Thymus (tissue), 11 donors: ENCODE measurements around the gene DPYSL5. TPM values are rescaled to one million over a fixed set of nuclear protein-coding genes. Genes with fewer than 3 reads are reported as not detected.

Source experiments
- DNase-seq, 9 donors: peaks; one replicate each; pipeline ENCODE4 v3.0.0-alpha.2; 2013; ENCODE audit warnings: low spot score in 9 of 9, low read depth in 6 of 9, missing footprints in 1 of 9
- H3K27ac ChIP-seq, 2 donors: one replicate each; pipeline ENCODE4 v1.5.1; 2013; ENCODE audit warnings: control low read depth in 1 of 2, low read depth in 1 of 2, low read length in 1 of 2, mild to moderate bottlenecking in 1 of 2, moderate library complexity in 1 of 2
- H3K27me3 ChIP-seq, 2 donors: one replicate each; pipeline ENCODE4 v1.5.1; 2013; ENCODE audit warnings: low read length in 1 of 2; ENCODE audit not compliant: control insufficient read depth in 2 of 2, insufficient read depth in 1 of 2
- H3K36me3 ChIP-seq, 2 donors: one replicate each; pipeline ENCODE4 v1.5.1; 2013; ENCODE audit warnings: low read length in 1 of 2, mild to moderate bottlenecking in 1 of 2, moderate library complexity in 1 of 2; ENCODE audit not compliant: control insufficient read depth in 2 of 2, insufficient read depth in 2 of 2
- H3K4me1 ChIP-seq, 2 donors: one replicate each; pipeline ENCODE4 v1.5.1; 2013; ENCODE audit warnings: low read length in 2 of 2; ENCODE audit not compliant: control insufficient read depth in 2 of 2, insufficient read depth in 2 of 2
- H3K4me3 ChIP-seq, 2 donors: one replicate each; pipeline ENCODE4 v1.5.1; 2013; ENCODE audit warnings: low read length in 2 of 2, control low read depth in 1 of 2, mild to moderate bottlenecking in 1 of 2
- H3K9me3 ChIP-seq, 2 donors: one replicate each; pipeline ENCODE4 v1.5.1; 2013; ENCODE audit warnings: low read length in 1 of 2, mild to moderate bottlenecking in 1 of 2; ENCODE audit not compliant: control insufficient read depth in 2 of 2, insufficient read depth in 1 of 2
- WGBS: extraction: QIAGEN DNeasy Blood & Tissue Kit; methylation state at CpG from one replicate; pipeline ENCODE4 v1.1.7; 2013; 5-methylcytosine and 5-hydroxymethylcytosine counted together
- polyA plus RNA-seq: library from polyadenylated mRNA; stranded (reverse); fragments of 200-250 nt; gene quantifications from one replicate; pipeline ENCODE4 v1.2.3, GENCODE V29; 2013
- total RNA-seq: library from RNA; stranded (reverse); fragments of 120-200 nt; gene quantifications from one replicate; pipeline ENCODE4 v1.2.4, GENCODE V29; 2013
- donor health status: healthy.

The DPYSL5 gene
- total and polyA plus RNA-seq, 2 donors: 0.09 to 0.16 TPM

DNA sequence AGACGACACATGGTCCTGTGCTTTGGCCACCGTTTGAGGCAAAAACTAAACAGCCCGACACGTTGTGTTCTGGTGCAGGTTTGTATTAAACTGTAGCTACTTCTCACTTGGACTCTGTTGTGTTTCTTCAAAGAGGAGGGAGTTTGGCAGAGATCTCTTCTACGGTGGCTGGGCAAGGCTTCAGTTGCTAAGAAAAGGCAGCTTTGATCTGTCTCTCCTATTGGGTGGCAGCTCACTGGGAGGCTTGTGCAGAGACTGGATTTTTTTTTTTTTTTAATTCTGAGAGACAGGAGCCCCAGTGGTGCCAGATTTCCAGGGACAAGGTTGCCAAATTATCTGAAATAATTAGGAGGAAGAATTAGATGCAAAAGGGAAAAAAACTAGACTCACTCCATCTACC, 102.3 kb downstream of the DPYSL5 start:
- no peak overlapping the region for H3K4me3 ChIP-seq
- WGBS: 87% methylated on average over 5 of the region's 5 CpGs
- peaks cover 0 to 23% of the 10 kb centered on the region in 2 donors for H3K27me3 ChIP-seq
- no peaks in the 10 kb centered on the region for H3K36me3 ChIP-seq
- no peak overlapping the region for H3K27ac ChIP-seq
- no peaks in the 10 kb centered on the region for H3K4me1 ChIP-seq
- no peak for DNase-seq
- H3K9me3 ChIP-seq: no peaks in the 10 kb centered on the region

DNA sequence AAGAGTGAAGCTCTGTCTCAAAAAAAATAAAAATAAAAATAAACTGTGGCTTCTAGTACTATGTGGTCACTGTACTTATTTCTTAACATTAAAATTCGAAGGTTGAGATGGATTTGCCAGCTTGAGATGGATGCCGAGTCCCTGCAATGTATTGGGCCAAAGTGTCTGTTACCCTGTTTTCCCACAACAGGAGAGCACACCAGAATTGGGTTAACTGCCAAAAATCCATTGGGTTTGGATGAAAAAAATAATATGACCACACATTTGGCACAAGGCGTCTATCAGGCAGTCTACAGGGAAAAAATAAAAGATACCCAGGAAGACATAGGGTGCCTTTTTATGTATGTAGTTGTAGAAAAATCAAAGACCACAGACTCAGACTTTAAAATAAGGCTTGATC, 103.3 kb downstream of the DPYSL5 start:
- no peak overlapping the region for H3K4me3 ChIP-seq
- H3K27me3 ChIP-seq: peaks cover 0 to 23% of the 10 kb centered on the region in 2 donors
- H3K4me1 ChIP-seq: no peaks in the 10 kb centered on the region
- no peaks in the 10 kb centered on the region for H3K9me3 ChIP-seq
- no peak for DNase-seq
- H3K27ac ChIP-seq: no peak overlapping the region
- 94% methylated on average over 3 of the region's 3 CpGs for WGBS
- no peaks in the 10 kb centered on the region for H3K36me3 ChIP-seq

DNA sequence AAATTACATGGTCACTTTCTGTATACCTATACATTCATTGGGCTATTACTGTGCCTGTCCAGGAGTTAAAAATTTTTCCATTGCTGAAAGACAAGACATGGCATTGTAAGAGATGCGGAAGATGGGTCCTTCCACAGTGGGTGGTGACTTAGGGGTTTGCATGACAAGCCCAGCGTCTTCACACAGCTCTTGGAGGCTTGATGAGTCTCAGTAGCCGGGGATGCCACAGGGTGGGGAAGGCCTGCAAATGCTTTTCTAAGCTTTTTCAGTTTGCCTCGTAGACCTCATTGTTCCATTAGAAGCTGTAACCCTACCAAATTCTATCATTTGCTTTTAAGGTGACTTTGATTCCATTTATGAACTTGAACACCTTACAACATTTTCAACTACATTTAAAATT, 104.4 kb downstream of the DPYSL5 start:
- H3K27ac ChIP-seq: no peak overlapping the region
- no peaks in the 10 kb centered on the region for H3K4me1 ChIP-seq
- H3K9me3 ChIP-seq: no peaks in the 10 kb centered on the region
- H3K4me3 ChIP-seq: no peak overlapping the region
- H3K36me3 ChIP-seq: no peaks in the 10 kb centered on the region
- DNase-seq: no peak
- peaks cover 0 to 30% of the 10 kb centered on the region in 2 donors for H3K27me3 ChIP-seq
- 92% methylated on average over 4 of the region's 4 CpGs for WGBS

DNA sequence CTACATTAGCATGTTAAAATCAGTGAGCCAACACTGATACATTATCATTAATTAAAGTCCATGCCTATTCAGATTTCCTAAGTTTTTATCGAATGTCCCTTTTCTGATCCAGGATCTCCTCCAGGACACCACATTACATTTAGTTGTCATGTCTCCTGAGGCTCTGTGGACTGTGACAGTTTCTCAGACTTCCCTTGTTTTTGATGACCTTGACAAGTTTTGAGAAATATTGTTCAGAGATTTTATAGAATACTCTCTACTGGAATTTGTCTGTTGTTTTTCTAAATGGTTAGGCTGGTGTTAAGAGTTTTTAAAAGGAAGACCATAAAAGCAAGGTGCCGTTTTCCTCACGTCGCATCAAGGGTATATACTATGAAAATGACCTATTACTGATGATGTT, 106.2 kb downstream of the DPYSL5 start:
- Histone ChIP-seq H3K27me3 (peaks cover 2 to 33% of the 10 kb centered on the region in 2 donors), H3K4me1 (no peaks in the 10 kb centered on the region), H3K27ac (no peak overlapping the region), H3K36me3 (no peaks in the 10 kb centered on the region), H3K4me3 (no peak overlapping the region), H3K9me3 (no peaks in the 10 kb centered on the region)
- no peak for DNase-seq
- 97% methylated on average over 4 of the region's 4 CpGs for WGBS

DNA sequence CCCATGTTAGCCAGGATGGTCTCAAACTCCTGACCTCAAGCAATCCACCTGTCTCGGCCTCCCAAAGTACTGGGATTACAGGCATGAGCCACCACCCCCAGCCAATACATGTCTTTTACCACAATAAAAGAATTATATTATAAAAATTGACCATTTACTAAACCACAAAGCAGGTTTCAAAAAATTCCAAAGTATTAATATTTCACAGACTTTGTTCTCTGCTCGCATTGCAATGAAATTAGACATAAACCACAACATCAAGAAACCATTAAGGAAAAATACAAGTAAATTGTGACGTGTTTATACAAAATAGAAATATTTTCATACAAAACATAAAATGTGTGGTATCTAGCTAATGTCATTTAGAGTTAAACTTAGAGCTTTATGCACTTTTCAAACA, 109.1 kb downstream of the DPYSL5 start:
- no peak for DNase-seq
- Histone ChIP-seq H3K4me3 (no peak overlapping the region), H3K9me3 (no peaks in the 10 kb centered on the region), H3K27ac (no peak overlapping the region), H3K27me3 (peaks cover 2 to 35% of the 10 kb centered on the region in 2 donors), H3K4me1 (no peaks in the 10 kb centered on the region), H3K36me3 (no peaks in the 10 kb centered on the region)
- WGBS: 77% methylated on average over 3 of the region's 3 CpGs

DNA sequence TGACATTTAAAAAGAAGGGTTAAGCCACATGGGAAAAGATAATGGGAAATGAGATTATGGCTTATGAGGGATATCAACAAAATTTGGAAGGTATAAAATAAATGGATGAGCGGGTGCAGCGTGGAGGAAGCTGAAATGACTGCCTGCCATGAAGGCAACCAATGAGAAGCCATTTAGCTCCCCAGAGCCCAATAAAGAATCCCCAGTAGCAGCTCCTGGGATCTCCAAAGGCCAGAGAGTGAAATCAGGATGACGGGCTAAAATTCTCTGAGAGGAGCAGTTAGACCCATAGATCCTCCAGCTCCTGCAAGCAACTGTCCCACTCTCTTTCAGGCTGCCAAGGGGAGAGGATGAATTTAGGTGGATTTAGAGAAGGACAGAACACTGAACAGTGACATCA, 109.6 kb downstream of the DPYSL5 start:
- Histone ChIP-seq H3K9me3 (no peaks in the 10 kb centered on the region), H3K27me3 (peaks cover 2 to 35% of the 10 kb centered on the region in 2 donors), H3K4me3 (no peak overlapping the region), H3K27ac (no peak overlapping the region), H3K4me1 (no peaks in the 10 kb centered on the region), H3K36me3 (no peaks in the 10 kb centered on the region)
- 97% methylated on average over 3 of the region's 3 CpGs for WGBS
- DNase-seq: no peak

DNA sequence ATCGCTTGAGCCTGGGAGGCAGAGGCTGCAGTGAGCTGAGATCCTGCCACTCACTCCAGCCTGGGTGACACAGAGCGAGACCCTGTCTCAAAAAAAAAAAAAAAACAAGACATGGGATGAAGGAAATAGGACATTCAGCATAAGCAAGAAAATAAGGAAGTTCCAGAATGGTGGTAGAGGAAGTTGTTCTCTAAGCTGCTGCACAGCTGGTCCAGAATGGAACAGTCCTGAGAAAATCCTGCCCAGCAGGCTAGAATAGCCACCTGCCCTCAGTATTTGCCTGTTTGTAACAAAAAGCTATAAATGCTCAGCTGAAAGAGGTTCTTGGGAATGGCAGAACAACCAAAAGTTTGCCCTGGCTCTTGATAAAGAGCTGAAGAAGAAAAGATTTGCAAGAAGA, 111.4 kb downstream of the DPYSL5 start:
- peaks cover 2 to 30% of the 10 kb centered on the region in 2 donors for H3K27me3 ChIP-seq
- H3K4me3 ChIP-seq: no peak overlapping the region
- DNase-seq: no peak
- 75% methylated on average over 2 of the region's 2 CpGs for whole genome bisulfite sequencing
- H3K4me1 ChIP-seq: no peaks in the 10 kb centered on the region
- no peak overlapping the region for H3K27ac ChIP-seq
- no peaks in the 10 kb centered on the region for H3K36me3 ChIP-seq
- no peaks in the 10 kb centered on the region for H3K9me3 ChIP-seq

DNA sequence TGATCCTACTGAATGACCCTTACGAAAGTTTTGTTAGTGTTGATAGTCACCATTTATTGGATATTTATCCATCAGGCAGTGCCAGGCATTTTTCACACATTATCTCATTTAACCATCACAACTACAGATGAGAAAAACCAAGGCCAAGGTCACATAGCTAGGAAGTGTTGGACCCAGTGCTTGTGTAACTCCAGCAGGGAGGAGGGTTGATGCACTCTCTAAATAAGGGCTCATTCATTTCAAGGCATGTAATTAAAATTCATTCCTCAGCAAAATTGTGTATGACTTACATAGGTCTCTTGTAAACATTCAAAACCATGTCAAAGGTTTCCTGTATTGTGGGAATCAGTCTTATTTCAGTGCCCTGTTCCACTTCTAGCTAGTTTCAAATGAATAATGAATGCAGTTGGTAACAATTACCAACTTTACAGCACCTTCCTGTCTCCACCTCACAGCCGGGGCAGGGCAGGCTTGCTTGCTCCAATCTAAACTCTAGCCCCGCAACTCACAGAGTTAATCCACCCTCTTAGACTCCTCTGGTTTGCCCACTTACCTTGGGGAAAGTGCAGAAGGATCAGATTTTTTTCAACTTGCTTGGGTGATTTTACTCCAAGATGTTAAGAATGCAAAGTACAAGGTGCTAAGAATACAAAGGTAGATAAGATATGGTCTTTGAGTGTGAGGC, 116.7 kb downstream of the DPYSL5 start:
- 78% methylated on average over 3 of the region's 3 CpGs for WGBS
- no peaks in the 10 kb centered on the region for H3K4me1 ChIP-seq
- no peaks in the 10 kb centered on the region for H3K36me3 ChIP-seq
- peaks cover 7 to 29% of the 10 kb centered on the region in 2 donors for H3K27me3 ChIP-seq
- no peak overlapping the region for H3K4me3 ChIP-seq
- no peak for DNase-seq
- H3K9me3 ChIP-seq: no peaks in the 10 kb centered on the region
- no peak overlapping the region for H3K27ac ChIP-seq

DNA sequence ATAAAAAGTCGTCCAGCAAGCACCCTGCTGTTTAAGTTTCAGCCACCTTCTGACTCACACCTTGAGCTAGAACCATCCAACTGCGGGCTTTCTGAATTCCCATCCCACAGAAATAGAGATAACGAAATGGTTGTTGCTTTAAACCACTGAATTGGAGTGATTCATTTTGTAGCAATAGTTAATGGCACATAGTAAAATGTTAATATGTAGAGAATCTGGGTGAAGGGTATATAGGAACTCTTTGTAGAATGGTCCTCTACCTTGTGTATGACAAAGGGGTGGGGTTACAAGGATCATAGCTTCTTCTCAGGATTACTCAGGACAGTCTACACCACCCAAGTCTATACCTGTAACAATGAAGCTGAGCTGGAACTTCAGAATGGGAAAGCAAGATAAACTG, 120.1 kb downstream of the DPYSL5 start:
- 91% methylated on average over 3 of the region's 3 CpGs for WGBS

More for the DNA sequence above, 120.1 kb downstream of the DPYSL5 start:
- Histone ChIP-seq H3K4me3 (no peak overlapping the region), H3K4me1 (peaks cover 3 to 11% of the 10 kb centered on the region in 2 donors), H3K9me3 (no peaks in the 10 kb centered on the region), H3K36me3 (no peaks in the 10 kb centered on the region), H3K27me3 (peaks cover 34 to 57% of the 10 kb centered on the region in 2 donors), H3K27ac (no peak overlapping the region)
- DNase-seq: no peak
